ENCODE measurements around the gene CLASRP.
A peak's percentile ranks its signal among the peaks of the same experiment; 100 is the strongest.

DNA sequence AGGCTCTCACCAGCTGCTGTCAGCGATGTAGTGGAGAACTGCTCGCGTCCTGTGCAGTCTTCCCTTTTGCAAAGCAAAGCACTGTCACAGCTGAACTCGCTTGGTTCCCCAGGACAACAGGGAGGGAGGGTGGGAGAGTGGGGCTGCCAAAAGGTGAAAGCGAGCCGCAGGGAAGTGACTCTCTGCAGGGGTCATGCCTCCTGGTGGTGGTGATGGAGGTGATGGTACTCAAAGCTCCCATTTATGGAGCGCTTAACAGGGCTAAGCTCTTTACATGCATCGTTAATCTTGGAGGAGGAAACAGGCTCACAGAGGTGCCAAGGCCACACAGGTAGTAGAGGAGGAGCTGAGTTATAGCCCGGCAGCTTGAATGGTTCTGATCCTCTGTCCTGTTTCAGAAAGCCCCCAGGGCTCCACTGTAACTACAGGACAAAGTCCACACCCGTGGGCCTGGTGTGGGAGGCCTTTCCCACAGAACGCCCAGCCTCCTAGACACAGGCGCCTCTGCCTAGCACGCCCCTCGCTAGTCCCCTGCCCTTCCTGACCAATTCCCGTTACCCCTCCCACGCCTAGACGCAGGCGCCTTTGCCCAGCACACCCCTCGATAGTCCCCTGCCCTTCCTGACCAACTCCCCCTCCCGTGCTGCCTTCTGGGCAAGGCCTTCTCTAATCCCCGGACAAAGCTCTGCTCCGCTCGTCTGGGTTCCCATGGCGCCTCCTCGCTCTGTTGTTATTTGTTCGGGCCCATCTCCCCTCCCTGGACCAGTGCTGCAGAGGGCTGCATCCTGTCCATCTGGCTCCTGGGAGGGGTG, 64.9 kb downstream of the CLASRP start:
- TF ChIP-seq, protein P1, sequence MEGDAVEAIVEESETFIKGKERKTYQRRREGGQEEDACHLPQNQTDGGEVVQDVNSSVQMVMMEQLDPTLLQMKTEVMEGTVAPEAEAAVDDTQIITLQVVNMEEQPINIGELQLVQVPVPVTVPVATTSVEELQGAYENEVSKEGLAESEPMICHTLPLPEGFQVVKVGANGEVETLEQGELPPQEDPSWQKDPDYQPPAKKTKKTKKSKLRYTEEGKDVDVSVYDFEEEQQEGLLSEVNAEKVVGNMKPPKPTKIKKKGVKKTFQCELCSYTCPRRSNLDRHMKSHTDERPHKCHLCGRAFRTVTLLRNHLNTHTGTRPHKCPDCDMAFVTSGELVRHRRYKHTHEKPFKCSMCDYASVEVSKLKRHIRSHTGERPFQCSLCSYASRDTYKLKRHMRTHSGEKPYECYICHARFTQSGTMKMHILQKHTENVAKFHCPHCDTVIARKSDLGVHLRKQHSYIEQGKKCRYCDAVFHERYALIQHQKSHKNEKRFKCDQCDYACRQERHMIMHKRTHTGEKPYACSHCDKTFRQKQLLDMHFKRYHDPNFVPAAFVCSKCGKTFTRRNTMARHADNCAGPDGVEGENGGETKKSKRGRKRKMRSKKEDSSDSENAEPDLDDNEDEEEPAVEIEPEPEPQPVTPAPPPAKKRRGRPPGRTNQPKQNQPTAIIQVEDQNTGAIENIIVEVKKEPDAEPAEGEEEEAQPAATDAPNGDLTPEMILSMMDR (IDR thresholded peaks at IDR 0.05), result peak; percentile 20
- no peak for TF ChIP-seq ZFX (IDR thresholded peaks at IDR 0.05; ENCODE audit: borderline replicate concordance)
